ENCODE measurements around the gene AFF3.

GRCh38 chr2:100045000-100045399 is 97.4 kb downstream of the AFF3 start:
- TF ChIP-seq ZC3H10 (CRISPR knock-in tag; IDR thresholded peaks at IDR 0.05) (no peak), PATZ1 (CRISPR knock-in tag; IDR thresholded peaks at IDR 0.05; ENCODE audit: borderline replicate concordance) (no peak), SNAI2 (CRISPR knock-in tag; IDR thresholded peaks at IDR 0.05) (no peak), ESRRG (CRISPR knock-in tag; IDR thresholded peaks at IDR 0.05) (no peak), TOX (CRISPR knock-in tag; IDR thresholded peaks at IDR 0.05; ENCODE audit: borderline replicate concordance) (no peak), ZFP3 (CRISPR knock-in tag; IDR thresholded peaks at IDR 0.05) (no peak), GLIS3 (CRISPR knock-in tag; IDR thresholded peaks at IDR 0.05) (no peak), ZNF565 (CRISPR knock-in tag; conservative IDR thresholded peaks at IDR 0.05; ENCODE audit: low read depth) (no peak), ARNTL (CRISPR knock-in tag; IDR thresholded peaks at IDR 0.05; ENCODE audit: borderline replicate concordance, low read depth) (no peak), RARB (CRISPR knock-in tag; IDR thresholded peaks at IDR 0.05) (no peak), CREB5 (CRISPR knock-in tag; IDR thresholded peaks at IDR 0.05; ENCODE audit: low read depth) (no peak), ISL1 (CRISPR knock-in tag; IDR thresholded peaks at IDR 0.05) (no peak), POU6F1 (CRISPR knock-in tag; IDR thresholded peaks at IDR 0.05; ENCODE audit: borderline replicate concordance, low read depth) (no peak), ZNF8 (CRISPR knock-in tag; IDR thresholded peaks at IDR 0.05) (no peak)

Data from SK-N-SH treated with all-trans-retinoic acid at 6 μM for 48 hours (cell line).